ENCODE measurements around the gene CAPN7.

Gene CAPN7

DNA sequence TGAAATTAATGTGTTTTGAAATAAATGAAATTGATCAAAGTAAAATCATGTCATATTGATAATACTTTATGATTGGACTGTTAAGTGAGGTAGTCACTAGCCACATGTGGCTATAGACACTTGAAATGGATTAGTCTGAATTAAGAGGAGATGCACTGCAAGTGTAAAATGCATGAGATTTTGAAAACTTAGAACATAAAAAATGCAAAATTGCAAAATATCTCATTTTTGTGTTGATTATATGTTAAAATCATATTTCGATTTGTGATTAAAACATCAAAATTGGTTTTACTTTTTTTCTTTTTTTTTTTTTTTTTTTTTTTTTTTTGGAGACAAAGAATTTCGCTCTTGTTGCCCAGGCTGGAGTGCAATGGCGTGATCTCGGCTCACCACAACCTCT is 23.2 kb downstream of the CAPN7 start:
- H3K4me3 ChIP-seq (ENCODE audit: insufficient read depth, low read length, poor library complexity, severe bottlenecking): no peak overlapping the region
- H3K9me3 ChIP-seq (ENCODE audit: insufficient read depth, low read length): no peaks in the 10 kb centered on the region
- no peaks in the 10 kb centered on the region for H4K20me1 ChIP-seq (ENCODE audit: low read depth, low read length)
- H3K79me2 ChIP-seq (ENCODE audit: insufficient read depth, low read length): no peaks in the 10 kb centered on the region
- H3K27ac ChIP-seq (ENCODE audit: low read depth, low read length): no peak overlapping the region
- TF ChIP-seq EZH2phosphoT487 (conservative IDR thresholded peaks at IDR 0.05; ENCODE audit: low read length): no peak
- TF ChIP-seq, protein P1, sequence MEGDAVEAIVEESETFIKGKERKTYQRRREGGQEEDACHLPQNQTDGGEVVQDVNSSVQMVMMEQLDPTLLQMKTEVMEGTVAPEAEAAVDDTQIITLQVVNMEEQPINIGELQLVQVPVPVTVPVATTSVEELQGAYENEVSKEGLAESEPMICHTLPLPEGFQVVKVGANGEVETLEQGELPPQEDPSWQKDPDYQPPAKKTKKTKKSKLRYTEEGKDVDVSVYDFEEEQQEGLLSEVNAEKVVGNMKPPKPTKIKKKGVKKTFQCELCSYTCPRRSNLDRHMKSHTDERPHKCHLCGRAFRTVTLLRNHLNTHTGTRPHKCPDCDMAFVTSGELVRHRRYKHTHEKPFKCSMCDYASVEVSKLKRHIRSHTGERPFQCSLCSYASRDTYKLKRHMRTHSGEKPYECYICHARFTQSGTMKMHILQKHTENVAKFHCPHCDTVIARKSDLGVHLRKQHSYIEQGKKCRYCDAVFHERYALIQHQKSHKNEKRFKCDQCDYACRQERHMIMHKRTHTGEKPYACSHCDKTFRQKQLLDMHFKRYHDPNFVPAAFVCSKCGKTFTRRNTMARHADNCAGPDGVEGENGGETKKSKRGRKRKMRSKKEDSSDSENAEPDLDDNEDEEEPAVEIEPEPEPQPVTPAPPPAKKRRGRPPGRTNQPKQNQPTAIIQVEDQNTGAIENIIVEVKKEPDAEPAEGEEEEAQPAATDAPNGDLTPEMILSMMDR (IDR thresholded peaks at IDR 0.05; ENCODE audit: insufficient read depth, low read length, poor library complexity, severe bottlenecking): no peak
- H3K4me2 ChIP-seq (ENCODE audit: low read depth, low read length, poor library complexity, severe bottlenecking): no peak overlapping the region
- H3K9ac ChIP-seq (ENCODE audit: low read length): no peak overlapping the region
- H3K27me3 ChIP-seq (ENCODE audit: low read length): no peaks in the 10 kb centered on the region
- peaks cover 10% of the 10 kb centered on the region; the same call in 1 of the 2 replicates for H3F3A ChIP-seq (ENCODE audit: insufficient read depth)
- no peak overlapping the region for H2AFZ ChIP-seq (ENCODE audit: low read depth, low read length, severe bottlenecking)
- H3K9me2 ChIP-seq (replicated peaks; ENCODE audit: insufficient read depth, low read length): no peaks in the 10 kb centered on the region
- H3K36me3 ChIP-seq (ENCODE audit: low read length): peaks cover 54% of the 10 kb centered on the region

DNA sequence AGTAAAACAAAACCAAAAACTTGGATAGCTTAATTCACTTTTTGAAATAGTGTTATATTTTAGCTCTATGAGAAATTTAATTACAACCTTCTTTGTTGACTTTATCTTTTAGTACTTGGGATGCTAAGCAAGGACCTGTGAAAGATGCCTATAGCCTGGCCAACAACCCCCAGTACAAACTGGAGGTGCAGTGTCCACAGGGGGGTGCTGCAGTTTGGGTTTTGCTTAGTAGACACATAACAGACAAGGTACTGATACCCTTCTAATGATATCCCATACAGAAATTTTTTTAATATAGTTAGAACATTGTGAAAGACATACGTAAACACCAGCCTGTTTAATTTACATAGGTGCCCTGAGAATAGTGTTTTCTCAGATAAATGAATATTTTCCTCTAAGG is 35.3 kb downstream of the CAPN7 start:
- Histone ChIP-seq H2AFZ (ENCODE audit: low read depth, low read length, severe bottlenecking) (no peak overlapping the region), H3K27ac (ENCODE audit: low read depth, low read length) (no peak overlapping the region), H3K4me3 (ENCODE audit: insufficient read depth, low read length, poor library complexity, severe bottlenecking) (no peak overlapping the region), H3K9me3 (ENCODE audit: insufficient read depth, low read length) (no peaks in the 10 kb centered on the region), H3K4me2 (ENCODE audit: low read depth, low read length, poor library complexity, severe bottlenecking) (no peak overlapping the region), H3K27me3 (ENCODE audit: low read length) (no peaks in the 10 kb centered on the region), H3K9ac (ENCODE audit: low read length) (no peak overlapping the region), H3K9me2 (replicated peaks; ENCODE audit: insufficient read depth, low read length) (no peaks in the 10 kb centered on the region), H3F3A (ENCODE audit: insufficient read depth) (peaks cover 3% of the 10 kb centered on the region; the same call in 1 of the 2 replicates), H3K79me2 (ENCODE audit: insufficient read depth, low read length) (no peaks in the 10 kb centered on the region), H4K20me1 (ENCODE audit: low read depth, low read length) (0 out of 2 replicates have a peak, but pooled peaks cover 4% of the 10 kb centered on the region), H3K36me3 (ENCODE audit: low read length) (peaks cover 33% of the 10 kb centered on the region; the same call in 1 of the 2 replicates)
- no peak for TF ChIP-seq EZH2phosphoT487 (conservative IDR thresholded peaks at IDR 0.05; ENCODE audit: low read length)
- TF ChIP-seq, protein P1 (IDR thresholded peaks at IDR 0.05; ENCODE audit: insufficient read depth, low read length, poor library complexity, severe bottlenecking): peak; percentile 25

DNA sequence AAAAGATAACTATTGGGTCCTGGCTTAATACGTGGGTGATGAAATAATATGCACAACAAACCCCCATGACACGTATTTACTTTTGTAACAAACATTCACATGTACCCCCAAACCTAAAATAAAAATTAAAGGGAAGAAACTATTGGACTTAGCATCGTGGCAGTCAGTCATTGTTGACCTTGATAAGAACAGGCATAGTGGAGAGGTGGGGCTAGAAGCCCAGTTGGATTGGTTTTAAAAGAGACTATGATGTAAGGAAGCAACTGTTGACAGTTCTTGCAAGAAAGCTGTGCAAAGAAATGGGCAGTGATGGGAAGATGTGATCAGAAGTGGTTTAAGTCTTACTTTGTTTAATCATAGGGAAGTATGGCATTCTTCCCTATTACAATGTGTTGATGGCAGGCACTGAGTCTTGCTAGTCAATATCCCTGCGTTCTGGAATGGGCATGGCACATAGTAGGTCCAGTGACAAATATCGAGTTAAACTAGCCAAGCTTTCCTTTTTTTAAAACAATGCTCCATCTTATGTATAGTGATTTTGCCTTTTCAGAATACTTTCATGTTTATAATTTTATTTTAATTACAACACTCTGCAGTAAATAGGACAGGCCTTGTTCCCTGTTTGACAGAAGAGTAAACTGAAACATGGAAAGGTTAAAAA is 37.9 kb downstream of the CAPN7 start:
- Histone ChIP-seq H3K36me3 (ENCODE audit: low read length) (peaks cover 42% of the 10 kb centered on the region), H3K4me2 (ENCODE audit: low read depth, low read length, poor library complexity, severe bottlenecking) (no peak overlapping the region), H3K79me2 (ENCODE audit: insufficient read depth, low read length) (no peaks in the 10 kb centered on the region), H3K9me3 (ENCODE audit: insufficient read depth, low read length) (no peaks in the 10 kb centered on the region), H3K9me2 (replicated peaks; ENCODE audit: insufficient read depth, low read length) (no peaks in the 10 kb centered on the region), H2AFZ (ENCODE audit: low read depth, low read length, severe bottlenecking) (no peak overlapping the region), H3K27ac (ENCODE audit: low read depth, low read length) (no peak overlapping the region), H3F3A (ENCODE audit: insufficient read depth) (peaks cover 3% of the 10 kb centered on the region; the same call in 1 of the 2 replicates), H3K9ac (ENCODE audit: low read length) (no peak overlapping the region), H3K27me3 (ENCODE audit: low read length) (no peaks in the 10 kb centered on the region), H4K20me1 (ENCODE audit: low read depth, low read length) (0 out of 2 replicates have a peak, but pooled peaks cover 4% of the 10 kb centered on the region), H3K4me3 (ENCODE audit: insufficient read depth, low read length, poor library complexity, severe bottlenecking) (no peak overlapping the region)
- no peak for TF ChIP-seq EZH2phosphoT487 (conservative IDR thresholded peaks at IDR 0.05; ENCODE audit: low read length)
- TF ChIP-seq, protein P1 (IDR thresholded peaks at IDR 0.05; ENCODE audit: insufficient read depth, low read length, poor library complexity, severe bottlenecking): no peak
